ENCODE results near the gene PRICKLE1. TPM values are rescaled to one million over a fixed set of nuclear protein-coding genes. Genes with fewer than 3 reads are reported as not detected.

PRICKLE1 gene
- total and polyA plus RNA-seq, 9 of the 15 experiments (the other 6 are each of a cell fraction or from before 2014, with no cell fraction given), result 0.22 to 0.85 (median 0.31) TPM

- no peak for TF ChIP-seq HOMEZ (CRISPR knock-in tag; IDR thresholded peaks at IDR 0.05)
- no peak for TF ChIP-seq GTF2E2 (tag; IDR thresholded peaks at IDR 0.05)
- no peak for TF ChIP-seq POLR2AphosphoS2 (IDR thresholded peaks at IDR 0.05; ENCODE audit: low read length)
- peak; percentile 61; the same call in 1 of the 2 replicates for TF ChIP-seq CTBP1 (IDR thresholded peaks at IDR 0.05; ENCODE audit: borderline replicate concordance)
- TF ChIP-seq GMEB1 (CRISPR knock-in tag; IDR thresholded peaks at IDR 0.05), result peak; percentile 10; the same call in 1 of the 2 replicates
- TF ChIP-seq PRMT5 (CRISPR knock-in tag; IDR thresholded peaks at IDR 0.05), result no peak
- no peak for TF ChIP-seq MEIS2 (IDR thresholded peaks at IDR 0.05; ENCODE audit: partially characterized antibody)
- TF ChIP-seq CCNT2 (IDR thresholded peaks at IDR 0.05; ENCODE audit: borderline replicate concordance, extremely low read depth, insufficient read length, low read depth, low read length), result peak; percentile 73
- TF ChIP-seq ZFX (CRISPR knock-in tag; IDR thresholded peaks at IDR 0.05), result peak; percentile 81
- TF ChIP-seq RREB1 (CRISPR knock-in tag; IDR thresholded peaks at IDR 0.05), result no peak
- TF ChIP-seq ZNF253 (CRISPR knock-in tag; conservative IDR thresholded peaks at IDR 0.05), result no peak
Observed at GRCh38 chr12:42482748-42483520, 106.6 kb downstream of the PRICKLE1 start (continued).
